Neural cell (in vitro differentiated cells): Measurements from ENCODE around the gene DGKI.

Experiments used
- EZH2 ChIP-seq: fragments of 200-600, 300-800 bp; shearing (Covaris generic), sonication (generic); IDR thresholded peaks from 2 replicates; pipeline ENCODE4 v1.6.1; 2014; ENCODE audit warnings: antibody characterized with exemption, low read length, borderline replicate concordance, mild to moderate bottlenecking; ENCODE audit not compliant: insufficient read depth, poor library complexity, severe bottlenecking
- MXI1 ChIP-seq: fragments of 450-650 bp; conservative IDR thresholded peaks from 2 replicates; pipeline ENCODE4 v1.6.1; 2014; ENCODE audit warnings: antibody characterized with exemption, mild to moderate bottlenecking; ENCODE audit not compliant: poor library complexity, severe bottlenecking
- POLR2AphosphoS5 ChIP-seq: IDR thresholded peaks from 2 replicates; pipeline ENCODE4 v1.6.1; 2012
- SMC3 ChIP-seq: fragments of 450-650 bp; conservative IDR thresholded peaks from 2 replicates; pipeline ENCODE4 v1.6.1; 2014; ENCODE audit warnings: antibody characterized with exemption, mild to moderate bottlenecking, moderate library complexity; ENCODE audit not compliant: poor library complexity
- TF ChIP-seq, protein P1 (sequence below): IDR thresholded peaks from 2 replicates; pipeline ENCODE4 v1.6.1; 2012; ENCODE audit warnings: borderline replicate concordance
- TF ChIP-seq, protein P2 (sequence below): fragments of 450-650 bp; IDR thresholded peaks from 2 replicates; pipeline ENCODE4 v1.5.1; 2014; ENCODE audit warnings: antibody characterized with exemption, mild to moderate bottlenecking, moderate library complexity; ENCODE audit not compliant: poor library complexity, severe bottlenecking

DNA sequence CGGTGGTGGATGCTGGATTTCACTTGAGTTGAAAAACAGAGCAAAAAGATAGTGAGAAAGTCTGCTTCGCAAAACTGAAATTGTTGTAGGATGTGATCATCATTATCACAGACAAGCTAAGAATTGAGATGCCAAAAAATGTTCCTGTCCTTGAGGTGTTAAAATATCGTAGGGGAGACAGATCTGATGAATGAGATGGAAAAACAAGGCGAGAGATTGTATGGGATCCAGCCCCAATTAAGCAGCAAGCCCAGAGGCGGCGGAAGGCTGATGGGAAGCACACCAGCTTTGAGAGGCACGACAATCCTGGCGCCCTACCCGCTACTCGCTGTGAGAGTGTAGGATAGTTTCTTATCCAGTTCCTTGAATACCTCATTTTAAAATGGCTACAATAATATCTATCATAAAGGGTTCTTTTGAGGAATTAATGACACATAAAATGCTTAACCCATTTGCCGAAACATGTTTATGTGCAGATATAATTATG is 372.2 kb downstream of the DGKI start:
- TF ChIP-seq, protein P1, sequence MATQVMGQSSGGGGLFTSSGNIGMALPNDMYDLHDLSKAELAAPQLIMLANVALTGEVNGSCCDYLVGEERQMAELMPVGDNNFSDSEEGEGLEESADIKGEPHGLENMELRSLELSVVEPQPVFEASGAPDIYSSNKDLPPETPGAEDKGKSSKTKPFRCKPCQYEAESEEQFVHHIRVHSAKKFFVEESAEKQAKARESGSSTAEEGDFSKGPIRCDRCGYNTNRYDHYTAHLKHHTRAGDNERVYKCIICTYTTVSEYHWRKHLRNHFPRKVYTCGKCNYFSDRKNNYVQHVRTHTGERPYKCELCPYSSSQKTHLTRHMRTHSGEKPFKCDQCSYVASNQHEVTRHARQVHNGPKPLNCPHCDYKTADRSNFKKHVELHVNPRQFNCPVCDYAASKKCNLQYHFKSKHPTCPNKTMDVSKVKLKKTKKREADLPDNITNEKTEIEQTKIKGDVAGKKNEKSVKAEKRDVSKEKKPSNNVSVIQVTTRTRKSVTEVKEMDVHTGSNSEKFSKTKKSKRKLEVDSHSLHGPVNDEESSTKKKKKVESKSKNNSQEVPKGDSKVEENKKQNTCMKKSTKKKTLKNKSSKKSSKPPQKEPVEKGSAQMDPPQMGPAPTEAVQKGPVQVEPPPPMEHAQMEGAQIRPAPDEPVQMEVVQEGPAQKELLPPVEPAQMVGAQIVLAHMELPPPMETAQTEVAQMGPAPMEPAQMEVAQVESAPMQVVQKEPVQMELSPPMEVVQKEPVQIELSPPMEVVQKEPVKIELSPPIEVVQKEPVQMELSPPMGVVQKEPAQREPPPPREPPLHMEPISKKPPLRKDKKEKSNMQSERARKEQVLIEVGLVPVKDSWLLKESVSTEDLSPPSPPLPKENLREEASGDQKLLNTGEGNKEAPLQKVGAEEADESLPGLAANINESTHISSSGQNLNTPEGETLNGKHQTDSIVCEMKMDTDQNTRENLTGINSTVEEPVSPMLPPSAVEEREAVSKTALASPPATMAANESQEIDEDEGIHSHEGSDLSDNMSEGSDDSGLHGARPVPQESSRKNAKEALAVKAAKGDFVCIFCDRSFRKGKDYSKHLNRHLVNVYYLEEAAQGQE: no peak
- TF ChIP-seq, protein P2, sequence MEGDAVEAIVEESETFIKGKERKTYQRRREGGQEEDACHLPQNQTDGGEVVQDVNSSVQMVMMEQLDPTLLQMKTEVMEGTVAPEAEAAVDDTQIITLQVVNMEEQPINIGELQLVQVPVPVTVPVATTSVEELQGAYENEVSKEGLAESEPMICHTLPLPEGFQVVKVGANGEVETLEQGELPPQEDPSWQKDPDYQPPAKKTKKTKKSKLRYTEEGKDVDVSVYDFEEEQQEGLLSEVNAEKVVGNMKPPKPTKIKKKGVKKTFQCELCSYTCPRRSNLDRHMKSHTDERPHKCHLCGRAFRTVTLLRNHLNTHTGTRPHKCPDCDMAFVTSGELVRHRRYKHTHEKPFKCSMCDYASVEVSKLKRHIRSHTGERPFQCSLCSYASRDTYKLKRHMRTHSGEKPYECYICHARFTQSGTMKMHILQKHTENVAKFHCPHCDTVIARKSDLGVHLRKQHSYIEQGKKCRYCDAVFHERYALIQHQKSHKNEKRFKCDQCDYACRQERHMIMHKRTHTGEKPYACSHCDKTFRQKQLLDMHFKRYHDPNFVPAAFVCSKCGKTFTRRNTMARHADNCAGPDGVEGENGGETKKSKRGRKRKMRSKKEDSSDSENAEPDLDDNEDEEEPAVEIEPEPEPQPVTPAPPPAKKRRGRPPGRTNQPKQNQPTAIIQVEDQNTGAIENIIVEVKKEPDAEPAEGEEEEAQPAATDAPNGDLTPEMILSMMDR: no peak
- TF ChIP-seq EZH2 (no peak), MXI1 (no peak), POLR2AphosphoS5 (no peak), SMC3 (no peak)
